Endothelial cell (in vitro differentiated cells): ENCODE data around the gene CHRNE. TPM values are rescaled to one million over a fixed set of nuclear protein-coding genes. Genes with fewer than 3 reads are reported as not detected.

Experiments used
- DNase-seq: peaks from one replicate; pipeline ENCODE4 v3.0.0; 2021; ENCODE audit warnings: low spot score
- H3K27ac Mint-ChIP-seq: one replicate; pipeline ENCODE4 v1.8.0; 2021; ENCODE audit warnings: mixed read lengths, inconsistent platforms; ENCODE audit not compliant: unreplicated experiment
- H3K27me3 Mint-ChIP-seq: one replicate; pipeline ENCODE4 v1.8.0; 2021; ENCODE audit warnings: mild to moderate bottlenecking, moderate library complexity, mixed read lengths, inconsistent platforms; ENCODE audit not compliant: unreplicated experiment
- H3K36me3 Mint-ChIP-seq: one replicate; pipeline ENCODE4 v1.8.0; 2021; ENCODE audit warnings: mild to moderate bottlenecking, low read depth, mixed read lengths, inconsistent platforms; ENCODE audit not compliant: unreplicated experiment
- H3K4me1 Mint-ChIP-seq: one replicate; pipeline ENCODE4 v1.8.0; 2021; ENCODE audit warnings: mild to moderate bottlenecking, mixed read lengths, inconsistent platforms; ENCODE audit not compliant: unreplicated experiment
- H3K4me3 Mint-ChIP-seq: one replicate; pipeline ENCODE4 v1.8.0; 2021; ENCODE audit warnings: mild to moderate bottlenecking, mixed read lengths, inconsistent platforms; ENCODE audit not compliant: unreplicated experiment
- H3K9me3 Mint-ChIP-seq: one replicate; pipeline ENCODE4 v1.8.0; 2021; ENCODE audit warnings: mixed read lengths, inconsistent platforms; ENCODE audit not compliant: unreplicated experiment
- CTCF ChIP-seq: fragments of 200-600 bp; sonication (generic); IDR thresholded peaks from one replicate; pipeline ENCODE4 v1.5.0; 2021; ENCODE audit warnings: antibody characterized with exemption; ENCODE audit not compliant: unreplicated experiment
- total RNA-seq: library from RNA; stranded (reverse); fragmentation: NEBNext Ultra II Directional; extraction: Animal tissue kit (Norgen Biotek cat#: 25700); gene quantifications from one replicate; pipeline ENCODE4 v1.2.1, GENCODE V29; 2021; ENCODE audit not compliant: unreplicated experiment

The CHRNE gene
- total RNA-seq, 1 donor from 2014 or later: 1.2 TPM

GRCh38 chr17:4938069-4938491, 35.2 kb upstream of the CHRNE start:
- Mint-ChIP-seq H3K27ac (no peak overlapping the region), H3K9me3 (no peaks in the 10 kb centered on the region), H3K36me3 (peaks cover 16% of the 10 kb centered on the region), H3K27me3 (peaks cover 21% of the 10 kb centered on the region), H3K4me1 (peaks cover 31% of the 10 kb centered on the region), H3K4me3 (peak overlapping the region; percentile 97)
- no peak for DNase-seq
- TF ChIP-seq CTCF: no peak

- Mint-ChIP-seq H3K36me3 (peaks cover 12% of the 10 kb centered on the region), H3K27ac (no peak overlapping the region)
- no peak for TF ChIP-seq CTCF
These were observed 34.7 kb upstream of the CHRNE start for GRCh38 chr17:4937553-4937952.

GRCh38 chr17:4936436-4936835, 33.5 kb upstream of the CHRNE start:
- DNase-seq: no peak
- Mint-ChIP-seq H3K27me3 (peaks cover 14% of the 10 kb centered on the region), H3K9me3 (no peaks in the 10 kb centered on the region), H3K4me1 (peaks cover 28% of the 10 kb centered on the region), H3K4me3 (no peak overlapping the region), H3K36me3 (peaks cover 11% of the 10 kb centered on the region), H3K27ac (no peak overlapping the region)
- no peak for TF ChIP-seq CTCF

More at GRCh38 chr17:4937553-4937952, 34.7 kb upstream of the CHRNE start:
- Mint-ChIP-seq H3K27me3 (peaks cover 19% of the 10 kb centered on the region), H3K4me1 (peaks cover 34% of the 10 kb centered on the region), H3K9me3 (no peaks in the 10 kb centered on the region), H3K4me3 (no peak overlapping the region)
- no peak for DNase-seq

GRCh38 chr17:4935650-4936049, 32.8 kb upstream of the CHRNE start:
- Mint-ChIP-seq H3K27me3 (peaks cover 14% of the 10 kb centered on the region), H3K9me3 (no peaks in the 10 kb centered on the region), H3K4me3 (no peak overlapping the region), H3K36me3 (peaks cover 13% of the 10 kb centered on the region), H3K27ac (no peak overlapping the region), H3K4me1 (peaks cover 23% of the 10 kb centered on the region)
- DNase-seq: no peak
- TF ChIP-seq CTCF: no peak

GRCh38 chr17:4934173-4934979, 31.5 kb upstream of the CHRNE start:
- Mint-ChIP-seq H3K27ac (peak overlapping the region; percentile 81), H3K4me1 (peaks cover 20% of the 10 kb centered on the region), H3K27me3 (peaks cover 11% of the 10 kb centered on the region), H3K9me3 (no peaks in the 10 kb centered on the region), H3K4me3 (peak overlapping the region; percentile 77), H3K36me3 (peaks cover 15% of the 10 kb centered on the region)
- TF ChIP-seq CTCF: no peak
- DNase-seq: peak; percentile 52
